Endothelial cell (in vitro differentiated cells): Measurements from ENCODE around the gene MYLK. TPM values are rescaled to one million over a fixed set of nuclear protein-coding genes. Genes with fewer than 3 reads are reported as not detected.
A peak's percentile ranks its signal among the peaks of the same experiment; 100 is the strongest.
"Not testable (repeated sequence)": the region's sequence is repeated elsewhere in the genome, so short reads cannot be mapped to it uniquely, and the experiment has no call there.

Experiments used
- DNase-seq: peaks from one replicate; pipeline ENCODE4 v3.0.0; 2021; ENCODE audit warnings: low spot score
- H3K27ac Mint-ChIP-seq: one replicate; pipeline ENCODE4 v1.8.0; 2021; ENCODE audit warnings: mixed read lengths, inconsistent platforms; ENCODE audit not compliant: unreplicated experiment
- H3K27me3 Mint-ChIP-seq: one replicate; pipeline ENCODE4 v1.8.0; 2021; ENCODE audit warnings: mild to moderate bottlenecking, moderate library complexity, mixed read lengths, inconsistent platforms; ENCODE audit not compliant: unreplicated experiment
- H3K36me3 Mint-ChIP-seq: one replicate; pipeline ENCODE4 v1.8.0; 2021; ENCODE audit warnings: mild to moderate bottlenecking, low read depth, mixed read lengths, inconsistent platforms; ENCODE audit not compliant: unreplicated experiment
- H3K4me1 Mint-ChIP-seq: one replicate; pipeline ENCODE4 v1.8.0; 2021; ENCODE audit warnings: mild to moderate bottlenecking, mixed read lengths, inconsistent platforms; ENCODE audit not compliant: unreplicated experiment
- H3K4me3 Mint-ChIP-seq: one replicate; pipeline ENCODE4 v1.8.0; 2021; ENCODE audit warnings: mild to moderate bottlenecking, mixed read lengths, inconsistent platforms; ENCODE audit not compliant: unreplicated experiment
- H3K9me3 Mint-ChIP-seq: one replicate; pipeline ENCODE4 v1.8.0; 2021; ENCODE audit warnings: mixed read lengths, inconsistent platforms; ENCODE audit not compliant: unreplicated experiment
- CTCF ChIP-seq: fragments of 200-600 bp; sonication (generic); IDR thresholded peaks from one replicate; pipeline ENCODE4 v1.5.0; 2021; ENCODE audit warnings: antibody characterized with exemption; ENCODE audit not compliant: unreplicated experiment
- total RNA-seq: library from RNA; stranded (reverse); fragmentation: NEBNext Ultra II Directional; extraction: Animal tissue kit (Norgen Biotek cat#: 25700); gene quantifications from one replicate; pipeline ENCODE4 v1.2.1, GENCODE V29; 2021; ENCODE audit not compliant: unreplicated experiment

The MYLK gene
- total RNA-seq, 1 donor from 2014 or later: 7.8 TPM

- no peak for DNase-seq
- no peak for TF ChIP-seq CTCF
- Mint-ChIP-seq H3K36me3 (no peaks in the 10 kb centered on the region), H3K4me3 (no peak overlapping the region), H3K27me3 (no peaks in the 10 kb centered on the region), H3K4me1 (no peaks in the 10 kb centered on the region), H3K27ac (no peak overlapping the region), H3K9me3 (no peaks in the 10 kb centered on the region)
Measured at GRCh38 chr3:123719862-123720453, 164.2 kb downstream of the MYLK start.

DNA sequence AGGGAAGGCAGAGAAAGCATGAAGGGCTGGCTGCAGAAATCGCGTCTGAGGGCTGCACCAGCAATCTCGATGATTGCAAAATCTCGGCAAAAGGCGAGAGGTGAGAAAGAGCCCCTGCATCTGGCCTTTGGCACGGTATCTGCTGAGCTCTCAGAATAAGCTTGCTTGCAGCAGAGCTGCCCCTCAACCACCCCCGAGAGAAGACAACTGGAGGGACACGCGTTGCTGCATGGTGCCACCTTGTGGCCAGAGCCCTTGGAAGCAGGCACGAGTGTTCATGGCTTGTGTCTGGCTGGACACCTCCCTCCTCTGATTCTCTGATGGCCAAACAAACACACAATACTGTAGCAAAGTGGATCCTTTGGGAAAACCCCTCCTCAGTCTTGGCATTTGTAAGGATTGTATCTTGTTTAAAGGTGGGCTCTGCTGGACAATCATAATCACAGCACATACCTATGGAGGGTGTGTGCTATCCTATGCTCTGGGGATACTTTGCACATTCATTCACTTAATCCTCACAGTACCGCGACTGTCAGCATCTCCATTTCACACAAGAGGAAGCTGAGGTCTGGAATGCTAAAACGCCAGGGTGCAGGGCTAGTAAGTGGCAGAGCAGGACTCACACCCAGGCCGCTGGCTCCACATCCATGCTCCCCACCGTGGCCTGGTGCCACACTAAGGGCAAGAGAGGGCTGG is 164.9 kb downstream of the MYLK start:
- H3K27me3 Mint-ChIP-seq, H3K27ac Mint-ChIP-seq, H3K36me3 Mint-ChIP-seq, H3K4me1 Mint-ChIP-seq, H3K4me3 Mint-ChIP-seq, H3K9me3 Mint-ChIP-seq: not testable (repeated sequence)
- peak; percentile 45 for TF ChIP-seq CTCF
- peak; percentile 80 for DNase-seq

DNA sequence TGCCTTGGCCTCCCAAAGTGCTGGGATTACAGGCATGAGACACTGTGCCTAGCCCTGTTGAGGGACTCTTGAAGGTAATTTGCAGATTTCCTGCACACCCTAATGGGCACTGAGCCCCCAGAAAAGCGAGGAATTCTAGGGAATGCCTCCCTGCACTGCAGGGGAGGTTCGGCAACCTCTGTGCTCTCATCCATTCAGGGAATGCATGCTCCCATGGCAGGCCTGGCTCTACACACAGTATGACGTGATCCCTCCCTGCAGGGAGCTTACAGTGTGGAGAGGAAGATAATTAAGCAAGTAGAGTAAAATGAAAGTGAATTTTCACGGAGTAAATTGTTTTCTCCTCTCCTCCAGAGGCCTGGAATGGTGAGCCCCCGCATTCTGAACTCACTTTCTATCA is 166.0 kb downstream of the MYLK start:
- no peak overlapping the region for H3K27ac Mint-ChIP-seq
- DNase-seq: no peak
- no peaks in the 10 kb centered on the region for H3K9me3 Mint-ChIP-seq
- no peak for TF ChIP-seq CTCF
- H3K4me1 Mint-ChIP-seq: no peaks in the 10 kb centered on the region
- no peak overlapping the region for H3K4me3 Mint-ChIP-seq
- H3K27me3 Mint-ChIP-seq: no peaks in the 10 kb centered on the region
- H3K36me3 Mint-ChIP-seq: no peaks in the 10 kb centered on the region

DNA sequence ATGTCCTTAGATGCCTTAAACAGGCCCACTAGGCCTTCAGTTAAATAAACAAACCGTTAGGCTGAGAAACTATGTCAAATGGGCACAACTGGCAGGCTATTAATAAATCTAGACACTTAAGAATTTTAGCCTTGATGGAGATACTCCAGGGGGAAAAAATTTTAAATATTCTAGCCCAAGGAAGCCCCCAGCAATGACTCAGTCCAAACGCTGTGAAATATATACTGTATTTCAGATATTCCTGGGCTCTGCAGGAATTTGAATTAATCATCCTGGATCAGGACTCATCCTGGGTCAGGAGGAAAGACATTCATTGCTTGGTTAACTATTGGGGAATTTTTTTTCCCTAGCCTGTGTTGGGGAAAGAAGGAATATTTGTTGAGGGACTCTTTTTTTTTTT is 166.7 kb downstream of the MYLK start:
- H3K27me3 Mint-ChIP-seq, H3K36me3 Mint-ChIP-seq, H3K4me1 Mint-ChIP-seq, DNase-seq, H3K4me3 Mint-ChIP-seq, H3K27ac Mint-ChIP-seq, H3K9me3 Mint-ChIP-seq: not testable (repeated sequence)

DNA sequence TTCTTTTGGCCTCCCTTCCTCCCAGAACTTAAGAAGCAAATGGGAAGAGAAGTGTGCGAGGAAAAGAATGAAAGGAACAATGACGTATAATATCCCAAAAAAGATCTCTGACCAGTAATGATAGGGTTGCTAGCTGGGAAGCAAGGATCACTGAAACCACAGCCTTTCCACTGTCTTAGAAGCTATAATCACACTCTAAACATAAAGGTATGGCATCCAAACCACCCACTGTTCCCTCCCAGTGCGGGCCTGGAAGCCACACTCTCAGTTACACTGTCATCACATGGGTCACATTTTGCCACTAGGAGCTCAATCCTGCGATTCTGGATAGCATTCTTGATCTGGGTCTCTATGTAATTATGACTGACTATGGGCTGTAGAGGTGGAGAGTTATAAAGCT is 167.7 kb downstream of the MYLK start:
- no peak overlapping the region for H3K4me3 Mint-ChIP-seq
- no peaks in the 10 kb centered on the region for H3K36me3 Mint-ChIP-seq
- H3K4me1 Mint-ChIP-seq: peaks cover 7% of the 10 kb centered on the region
- TF ChIP-seq CTCF: no peak
- DNase-seq: no peak
- H3K27me3 Mint-ChIP-seq: no peaks in the 10 kb centered on the region
- no peak overlapping the region for H3K27ac Mint-ChIP-seq
- H3K9me3 Mint-ChIP-seq: no peaks in the 10 kb centered on the region
